ENCODE data around the gene ABHD17A.
"Not testable (repeated sequence)": the region's sequence is repeated elsewhere in the genome, so short reads cannot be mapped to it uniquely, and the experiment has no call there.

DNA sequence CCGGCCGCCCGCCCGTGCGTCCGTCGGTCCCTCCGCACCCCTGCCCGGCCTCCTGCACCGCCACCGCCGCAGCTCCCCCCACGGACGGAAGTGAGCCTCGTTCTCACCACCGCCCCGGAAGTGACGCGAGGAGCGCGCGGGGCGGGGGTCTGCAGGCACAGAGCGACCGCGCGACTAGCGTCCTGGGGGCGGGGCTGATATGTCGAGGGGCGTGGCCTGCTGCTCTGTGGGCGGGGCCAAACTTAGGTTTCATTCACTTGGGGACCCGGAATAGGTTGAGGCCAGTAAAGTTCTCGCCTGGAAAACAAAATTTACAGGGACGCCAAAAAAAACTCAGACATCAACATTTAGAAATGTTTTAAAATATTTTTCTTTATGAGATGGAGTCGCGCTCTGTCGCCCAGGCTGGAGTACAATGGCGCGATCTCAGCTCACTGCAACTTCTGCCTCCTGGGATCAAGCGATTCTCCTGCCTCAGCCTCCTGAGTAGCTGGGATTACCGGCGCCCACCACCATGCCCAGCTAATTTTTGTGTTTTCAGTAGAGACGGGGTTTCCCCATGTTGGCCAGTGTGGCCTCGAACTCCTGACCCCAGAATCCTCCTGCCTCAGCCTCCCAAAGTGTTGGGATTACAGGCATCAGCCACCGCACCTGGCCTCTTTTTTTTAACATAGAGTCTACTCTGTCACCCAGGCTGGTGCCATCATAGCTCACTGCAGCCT lies at the start of gene ABHD17A:
- not testable (repeated sequence) for TF ChIP-seq CTCF (conservative IDR thresholded peaks at IDR 0.05; ENCODE audit: low read depth, low read length); EZH2 (IDR thresholded peaks at IDR 0.05; ENCODE audit: low read length, unreplicated experiment); EZH2phosphoT487 (IDR thresholded peaks at IDR 0.05; ENCODE audit: borderline replicate concordance, low read length)

All from PC-3 (cell line).